T-helper 2 cell treated with Interferon-gamma antibody and Interleukin-4, amounts not matched to agents 5 μg/mL and 100 μg/mL, for 36 hours (primary cell): Measurements from ENCODE around the gene MPST.

Source experiments
- DNase-seq: peaks from one replicate; pipeline ENCODE4 v3.0.0; 2021; ENCODE audit warnings: low spot score
- H3K27ac Mint-ChIP-seq: one replicate; pipeline ENCODE4 v1.8.0; 2021; ENCODE audit warnings: mild to moderate bottlenecking, mixed read lengths
- H3K27me3 Mint-ChIP-seq: one replicate; pipeline ENCODE4 v1.8.0; 2021; ENCODE audit warnings: low read depth, mixed read lengths
- H3K36me3 Mint-ChIP-seq: one replicate; pipeline ENCODE4 v1.8.0; 2021; ENCODE audit warnings: low read depth, mixed read lengths
- H3K4me1 Mint-ChIP-seq: one replicate; pipeline ENCODE4 v1.8.0; 2021; ENCODE audit warnings: low read depth, mixed read lengths
- H3K4me3 Mint-ChIP-seq: one replicate; pipeline ENCODE4 v1.8.0; 2022; ENCODE audit warnings: mild to moderate bottlenecking, moderate library complexity, mixed read lengths
- H3K9me3 Mint-ChIP-seq: one replicate; pipeline ENCODE4 v1.8.0; 2021; ENCODE audit warnings: mixed read lengths

MPST gene

DNA sequence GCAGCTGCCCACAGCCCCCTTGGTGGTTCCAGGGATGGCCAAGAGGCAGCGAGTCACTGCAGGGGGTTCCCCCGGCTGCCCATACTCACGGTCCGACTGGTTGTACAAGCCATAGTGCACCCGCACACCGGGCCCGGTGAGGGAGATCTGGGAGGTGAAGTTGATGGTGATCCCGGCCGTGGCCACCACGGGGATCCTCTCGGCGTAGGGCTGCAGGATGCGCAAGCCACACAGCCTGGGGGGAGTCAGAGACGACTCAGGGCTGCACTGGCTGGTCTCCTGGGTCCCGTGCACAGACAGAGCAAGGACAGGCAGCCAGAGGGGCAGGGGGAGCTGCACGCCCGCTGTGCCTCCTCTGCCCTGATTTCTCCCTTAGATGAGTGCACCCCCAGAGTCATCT is 55.5 kb downstream of the MPST start:
- Mint-ChIP-seq H3K36me3 (no peaks in the 10 kb centered on the region), H3K9me3 (no peaks in the 10 kb centered on the region), H3K4me1 (peaks cover 28% of the 10 kb centered on the region), H3K4me3 (no peak overlapping the region), H3K27ac (no peak overlapping the region), H3K27me3 (peaks cover 1% of the 10 kb centered on the region)
- DNase-seq = no peak

DNA sequence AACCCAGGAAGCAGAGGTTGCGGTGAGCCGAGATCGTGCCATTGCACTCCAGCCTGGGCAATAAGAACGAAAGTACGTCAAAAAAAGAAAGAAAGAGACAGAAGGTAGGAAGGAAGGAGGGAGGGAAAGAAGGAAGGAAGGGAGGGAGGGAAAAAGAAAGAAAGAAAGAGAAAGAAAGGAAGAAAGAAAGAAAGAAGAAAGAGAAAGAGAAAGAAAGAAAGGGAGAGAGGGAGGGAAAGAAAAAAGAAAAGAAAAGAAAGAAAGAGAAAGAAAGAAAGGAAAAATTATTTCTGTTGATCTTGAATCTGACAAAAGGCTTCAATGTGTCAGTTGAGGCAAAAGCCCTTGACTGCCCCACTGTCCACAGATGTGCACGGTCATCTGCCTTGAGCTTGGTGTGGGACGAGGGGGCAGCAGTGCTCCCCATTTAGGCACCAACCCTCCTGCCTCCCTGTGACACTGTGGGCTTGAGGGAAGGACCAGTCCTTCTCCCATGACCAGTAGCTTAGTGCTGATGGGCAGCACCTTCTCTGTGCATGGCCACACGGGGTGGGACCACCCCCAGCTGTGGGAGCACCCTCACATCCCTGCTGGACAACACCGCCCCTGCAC is 56.4 kb downstream of the MPST start:
- Mint-ChIP-seq H3K4me3 (no peak overlapping the region), H3K4me1 (peaks cover 35% of the 10 kb centered on the region), H3K27ac (no peak overlapping the region), H3K27me3 (no peaks in the 10 kb centered on the region), H3K36me3 (no peaks in the 10 kb centered on the region), H3K9me3 (no peaks in the 10 kb centered on the region)
- DNase-seq = no peak

DNA sequence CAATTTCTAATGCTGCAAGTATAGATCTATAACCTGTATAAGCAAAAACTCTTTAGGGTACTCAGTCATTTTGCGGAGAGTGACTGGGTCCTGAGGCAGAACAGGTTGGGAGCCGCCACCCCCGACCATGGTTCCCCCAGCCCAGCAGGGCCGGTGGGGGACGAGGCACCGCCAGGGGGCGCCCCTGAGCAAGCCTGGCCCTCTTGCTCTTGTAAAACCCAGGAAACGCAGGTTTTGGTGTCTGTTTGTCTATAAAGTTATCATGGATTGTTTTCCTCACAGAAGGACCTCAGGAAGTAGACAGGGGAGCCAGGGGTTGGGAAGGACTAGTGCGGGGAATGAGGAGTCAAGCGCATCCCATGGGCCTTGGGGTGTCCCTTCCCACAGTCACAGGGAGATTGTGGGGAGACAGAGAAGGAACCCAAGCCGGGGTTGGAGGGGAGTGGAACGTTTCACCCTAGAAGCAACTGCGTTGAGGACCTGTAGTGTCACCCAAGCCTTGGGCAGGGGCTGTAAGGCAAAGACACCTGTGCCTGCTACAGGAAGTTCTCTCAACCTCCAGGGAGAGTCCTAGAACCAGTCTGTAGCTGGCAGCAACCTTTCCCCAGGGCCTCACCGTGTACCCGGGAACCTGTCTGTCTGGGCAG is 58.4 kb downstream of the MPST start:
- peak overlapping the region; percentile 98 for H3K27ac Mint-ChIP-seq
- no peaks in the 10 kb centered on the region for H3K36me3 Mint-ChIP-seq
- H3K9me3 Mint-ChIP-seq = no peaks in the 10 kb centered on the region
- peaks cover 51% of the 10 kb centered on the region for H3K4me1 Mint-ChIP-seq
- DNase-seq = peak; percentile 78
- H3K4me3 Mint-ChIP-seq = peak overlapping the region; percentile 77
- H3K27me3 Mint-ChIP-seq = no peaks in the 10 kb centered on the region

DNA sequence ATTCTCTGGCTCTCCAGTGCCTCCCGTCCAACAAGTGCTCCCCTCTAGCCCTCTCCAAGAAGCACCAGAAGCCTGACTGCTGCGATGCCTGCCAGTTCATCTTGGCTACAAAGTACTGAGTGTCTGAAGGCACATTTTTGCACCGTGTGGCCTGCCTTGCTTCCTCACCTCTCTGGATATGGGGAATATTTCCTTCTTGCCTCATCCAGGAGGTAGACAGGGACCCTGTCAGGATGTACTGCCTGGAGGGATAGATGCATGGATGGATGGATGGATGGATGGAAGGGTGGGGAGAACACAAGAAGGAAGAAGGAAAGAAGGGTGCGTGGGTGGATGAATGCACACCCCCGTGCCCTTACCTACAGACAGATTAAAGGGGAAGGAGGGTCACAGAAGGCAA is 59.6 kb downstream of the MPST start:
- H3K9me3 Mint-ChIP-seq = no peaks in the 10 kb centered on the region
- no peaks in the 10 kb centered on the region for H3K36me3 Mint-ChIP-seq
- DNase-seq = peak; percentile 11
- H3K4me3 Mint-ChIP-seq = peak overlapping the region; percentile 77
- H3K27ac Mint-ChIP-seq = peak overlapping the region; percentile 98
- no peaks in the 10 kb centered on the region for H3K27me3 Mint-ChIP-seq
- peaks cover 57% of the 10 kb centered on the region for H3K4me1 Mint-ChIP-seq
